SKM-1 (cell line): ENCODE data around the gene SRM.
A peak's percentile ranks its signal among the peaks of the same experiment; 100 is the strongest.
"Not testable (repeated sequence)": the region's sequence is repeated elsewhere in the genome, so short reads cannot be mapped to it uniquely, and the experiment has no call there.

Experiments
- DNase-seq: peaks from one replicate; lab custom pipeline; 2025; ENCODE audit not compliant: unreplicated experiment; lab: John Stamatoyannopoulos, UW

SRM gene

GRCh38 chr1:11023201-11023600, 36.6 kb downstream of the SRM start:
- no peak for DNase-seq

- DNase-seq, result no peak
Measured at GRCh38 chr1:11019971-11020370, 39.8 kb downstream of the SRM start.

GRCh38 chr1:11019358-11019757, 40.5 kb downstream of the SRM start:
- DNase-seq, result not testable (repeated sequence)

GRCh38 chr1:11013160-11013531, 46.7 kb downstream of the SRM start:
- no peak for DNase-seq

GRCh38 chr1:11012260-11013159, 47.3 kb downstream of the SRM start, which contains the start of gene TARDBP:
Gene TARDBP, plus strand, starts transcription at chr1:11012654. Its CDS starts 1,074 bp downstream, at chr1:11013728.
- DNase-seq, result peak; percentile 72
